Ramos (cell line): ENCODE measurements around the gene KCNJ6.
"Not testable (repeated sequence)": the region's sequence is repeated elsewhere in the genome, so short reads cannot be mapped to it uniquely, and the experiment has no call there.

Experiments used
- in situ Hi-C: fragments of 300-500 bp; cut with MboI; formaldehyde crosslinking; loops from one replicate; pipeline ENCODE4 v1.14.3; 2022; ENCODE audit warnings: low sequenced_read_pairs; ENCODE audit not compliant: unreplicated experiment

Gene KCNJ6

GRCh38 chr21:37788503-37788902, 127.8 kb downstream of the KCNJ6 start:
- in situ Hi-C loops = no loop called here

- in situ Hi-C loops = no loop called here
These were observed 128.8 kb downstream of the KCNJ6 start for GRCh38 chr21:37787456-37787855.

- in situ Hi-C loops = no loop called here
These were observed 131.5 kb downstream of the KCNJ6 start for GRCh38 chr21:37784591-37785318.

- in situ Hi-C loops = no loop called here
These were observed 133.2 kb downstream of the KCNJ6 start for GRCh38 chr21:37783016-37783415.

GRCh38 chr21:37780991-37781983, 135.0 kb downstream of the KCNJ6 start:
- in situ Hi-C loops = no loop called here

- in situ Hi-C loops = no loop called here
These were observed 145.1 kb downstream of the KCNJ6 start for GRCh38 chr21:37771181-37771580.

GRCh38 chr21:37770461-37770860, 145.8 kb downstream of the KCNJ6 start:
- in situ Hi-C loops = no loop called here

- in situ Hi-C loops = no loop called here
These were observed 146.6 kb downstream of the KCNJ6 start for GRCh38 chr21:37769656-37770055.

- in situ Hi-C loops = no loop called here
These were observed 148.3 kb downstream of the KCNJ6 start for GRCh38 chr21:37767984-37768383.

GRCh38 chr21:37766129-37766528, 150.1 kb downstream of the KCNJ6 start:
- in situ Hi-C loops = no loop called here

- in situ Hi-C loops = no loop called here
These were observed 150.9 kb downstream of the KCNJ6 start for GRCh38 chr21:37765221-37765900.

GRCh38 chr21:37764691-37765090, 151.6 kb downstream of the KCNJ6 start:
- in situ Hi-C loops = no loop called here

- in situ Hi-C loops = no loop called here
These were observed 153.0 kb downstream of the KCNJ6 start for GRCh38 chr21:37763298-37763697.

GRCh38 chr21:37762606-37763005, 153.7 kb downstream of the KCNJ6 start:
- in situ Hi-C loops = no loop called here

- in situ Hi-C loops = not testable (repeated sequence)
These were observed 154.9 kb downstream of the KCNJ6 start for GRCh38 chr21:37761406-37761805.

- in situ Hi-C loops = no loop called here
These were observed 156.5 kb downstream of the KCNJ6 start for GRCh38 chr21:37759777-37760176.

- in situ Hi-C loops = no loop called here
These were observed 157.3 kb downstream of the KCNJ6 start for GRCh38 chr21:37758982-37759381.

- in situ Hi-C loops = no loop called here
These were observed 158.5 kb downstream of the KCNJ6 start for GRCh38 chr21:37757606-37758376.

GRCh38 chr21:37753122-37753599, 163.1 kb downstream of the KCNJ6 start:
- in situ Hi-C loops = no loop called here
